Endothelial cell of umbilical vein (primary cell): ENCODE results near the gene TERT. TPM values are rescaled to one million over a fixed set of nuclear protein-coding genes. Genes with fewer than 3 reads are reported as not detected.
"Not testable (repeated sequence)": the region's sequence is repeated elsewhere in the genome, so short reads cannot be mapped to it uniquely, and the experiment has no call there.

ENCODE experiments used
- BruUV-seq: library from RNA; stranded (reverse); fragments of 400-500 nt; replicated peaks from 2 replicates; lab custom pipeline; 2021; lab: Mats Ljungman, UMichigan
- CTCF ChIA-PET: fragments of 300-600, 350-600 bp; sonication (Branson Sonifier 250); formaldehyde crosslinking; loops from one replicate; lab custom pipeline; 2021; ENCODE audit warnings: antibody characterized with exemption, inconsistent platforms; lab: Charles Lee
- POLR2A ChIA-PET: fragments of 300-600, 350-600 bp; sonication (Branson Sonifier 250); formaldehyde crosslinking; loops from one replicate; lab custom pipeline; 2021; ENCODE audit warnings: antibody characterized with exemption, inconsistent platforms; lab: Charles Lee
- DNase-seq: peaks from one replicate; pipeline ENCODE4 v3.0.0-alpha.2; 2011; ENCODE audit warnings: low read depth, low spot score
- FAIRE-seq: peaks from 2 replicates; lab custom pipeline; 2011; peaks lifted over from hg19 to GRCh38; lab: Jason Lieb, UNC
- H2AFZ ChIP-seq: 2 replicates; pipeline ENCODE4 v1.6.0; 2012; ENCODE audit warnings: low read depth, low read length, control low read depth, inconsistent platforms
- H3K27ac ChIP-seq: 2 replicates; pipeline ENCODE4 v1.5.1; 2011; ENCODE audit warnings: low read depth, mild to moderate bottlenecking, control low read depth, low read length, moderate library complexity; ENCODE audit not compliant: insufficient read depth
- H3K27me3 ChIP-seq, 2 experiments: 2 replicates each; pipeline versions ENCODE4 v1.6.0 to v1.6.1; 2011; ENCODE audit warnings: low read length in 2 of 2, mixed read lengths in 1 of 2; ENCODE audit not compliant: control insufficient read depth in 2 of 2, insufficient read depth in 2 of 2
- H3K36me3 ChIP-seq, 2 experiments: 2 replicates in 1 of 2; 3 replicates in 1 of 2; pipeline ENCODE4 v1.5.1; 2011; ENCODE audit warnings: low read length in 2 of 2, mild to moderate bottlenecking in 1 of 2, moderate library complexity in 1 of 2; ENCODE audit not compliant: control insufficient read depth in 2 of 2, insufficient read depth in 2 of 2; ENCODE audit errors: extremely low read depth in 1 of 2
- H3K4me1 ChIP-seq: 3 replicates; pipeline ENCODE4 v1.5.1; 2011; ENCODE audit warnings: mild to moderate bottlenecking, low read length; ENCODE audit not compliant: control insufficient read depth, insufficient read depth; ENCODE audit errors: extremely low read depth
- H3K4me2 ChIP-seq: 2 replicates; pipeline ENCODE4 v1.6.1; 2011; ENCODE audit warnings: low read length, control low read depth, mixed read lengths; ENCODE audit not compliant: insufficient read depth
- H3K4me3 ChIP-seq, 3 experiments: fragments of 200-600 bp in 1 of 3; sonication (generic), shearing (Covaris generic) in 1 of 3; replicated peaks in 1 of 3; 2 replicates each; pipeline ENCODE4 v1.5.1; 2011 to 2016; ENCODE audit warnings: control low read depth in 3 of 3, low read length in 3 of 3, mild to moderate bottlenecking in 2 of 3, inconsistent platforms in 1 of 3, low read depth in 1 of 3, moderate library complexity in 1 of 3; ENCODE audit not compliant: insufficient read depth in 1 of 3
- H3K79me2 ChIP-seq: 2 replicates; pipeline ENCODE4 v1.6.0; 2012; ENCODE audit warnings: low read length, inconsistent platforms; ENCODE audit not compliant: control insufficient read depth, insufficient read depth
- H3K9ac ChIP-seq: replicated peaks from 2 replicates; pipeline ENCODE3; 2011; ENCODE audit warnings: low read length, control low read depth; ENCODE audit not compliant: insufficient read depth; ENCODE audit errors: extremely low read depth
- H3K9me1 ChIP-seq: replicated peaks from 3 replicates; pipeline ENCODE4 v1.6.0; 2011; ENCODE audit warnings: mild to moderate bottlenecking, low read length; ENCODE audit not compliant: control insufficient read depth, insufficient read depth; ENCODE audit errors: extremely low read depth
- H3K9me3 ChIP-seq: replicated peaks from 2 replicates; pipeline ENCODE4 v1.5.1; 2012; ENCODE audit warnings: low read length, inconsistent platforms; ENCODE audit not compliant: control insufficient read depth, insufficient read depth
- H4K20me1 ChIP-seq: replicated peaks from 2 replicates; pipeline ENCODE3; 2011; ENCODE audit warnings: mild to moderate bottlenecking, low read length; ENCODE audit not compliant: control insufficient read depth, insufficient read depth; ENCODE audit errors: extremely low read depth
- FOS ChIP-seq: IDR thresholded peaks from 2 replicates; pipeline ENCODE4 v1.6.1; 2011; ENCODE audit warnings: mild to moderate bottlenecking, low read length, moderate library complexity, borderline replicate concordance; ENCODE audit not compliant: insufficient read depth
- GATA2 ChIP-seq: IDR thresholded peaks from 2 replicates; pipeline ENCODE4 v1.7.0; 2011; ENCODE audit warnings: low read depth, mild to moderate bottlenecking, moderate library complexity, mixed read lengths, low read length; ENCODE audit not compliant: insufficient read length, insufficient read depth
- dilution Hi-C: fragments of 300-500 bp; cut with MboI; formaldehyde crosslinking; loops from one replicate; pipeline ENCODE4 v1.15.0; 2019; ENCODE audit warnings: low sequenced_read_pairs; ENCODE audit not compliant: extremely low pct_ligation_motif_present
- intact Hi-C: fragments of 100-400 bp; cut with micrococcal nuclease; formaldehyde crosslinking; loops from one replicate; pipeline ENCODE4 v1.10.0; 2022
- polyA plus RNA-seq, 4 experiments: library from polyadenylated mRNA; depleted of rRNA in 3 of 4; stranded (reverse) in 3 of 4; unstranded in 1 of 4; fragments of >200 nt; gene quantifications; 2 replicates each; pipeline versions ENCODE4 v1.2.1 to v1.2.3, GENCODE V29; 2011 to 2012; ENCODE audit warnings: missing spikeins in 1 of 4
- total RNA-seq: library from RNA; stranded (reverse); gene quantifications from 2 replicates; pipeline ENCODE4 v1.2.3, GENCODE V29; 2021

TERT gene
- total and polyA plus RNA-seq, 2 donors (not counting 3 experiments of a cell fraction or from before 2014, with no cell fraction given): 0.04 TPM; not detected in 1

DNA sequence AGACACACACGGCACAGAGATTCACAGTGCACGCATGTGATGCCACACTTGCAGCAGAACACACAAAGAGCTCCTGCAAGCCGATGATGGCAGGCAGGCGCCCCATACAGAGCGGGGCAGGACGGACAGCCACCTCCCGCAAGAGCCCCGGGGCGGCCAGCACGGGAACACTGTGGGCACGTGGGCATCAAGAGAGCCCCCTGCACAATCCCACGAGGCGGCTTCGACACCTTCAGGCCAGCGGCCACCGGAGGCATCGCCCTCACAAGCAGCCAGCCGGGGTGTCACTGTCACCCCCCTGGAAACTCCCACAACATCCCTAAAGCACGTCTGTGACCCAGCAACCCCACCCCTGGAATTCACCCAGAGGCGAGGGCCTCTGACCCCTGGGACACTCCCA is 17.9 kb downstream of the TERT start:
- POLR2A ChIA-PET: no interaction called here
- dilution Hi-C loops: no loop called here
- no peaks in the 10 kb centered on the region for H3K27me3 ChIP-seq
- H3K27ac ChIP-seq: no peak overlapping the region
- no peak overlapping the region for H2AFZ ChIP-seq
- CTCF ChIA-PET: no interaction called here
- H3K4me1 ChIP-seq: no peaks in the 10 kb centered on the region
- BruUV-seq: no TSS peak
- FAIRE-seq: no peak
- no peak for DNase-seq
- H3K9ac ChIP-seq: no peak overlapping the region
- no peaks in the 10 kb centered on the region for H4K20me1 ChIP-seq
- H3K36me3 ChIP-seq: no peaks in the 10 kb centered on the region
- intact Hi-C loops: no loop called here
- H3K9me3 ChIP-seq: no peaks in the 10 kb centered on the region
- TF ChIP-seq GATA2 (no peak), FOS (no peak)
- H3K4me2 ChIP-seq: no peak overlapping the region
- no peaks in the 10 kb centered on the region for H3K9me1 ChIP-seq
- no peak overlapping the region for H3K4me3 ChIP-seq
- H3K79me2 ChIP-seq: no peaks in the 10 kb centered on the region

GRCh38 chr5:1275397-1276391 is 19.2 kb downstream of the TERT start:
- intact Hi-C loops, H3K9me3 ChIP-seq, H3K4me3 ChIP-seq, DNase-seq, H3K36me3 ChIP-seq, H3K79me2 ChIP-seq, POLR2A ChIA-PET, H3K4me1 ChIP-seq, H2AFZ ChIP-seq, dilution Hi-C loops, BruUV-seq, H3K9me1 ChIP-seq, H3K27ac ChIP-seq, H3K9ac ChIP-seq, H4K20me1 ChIP-seq, FAIRE-seq, H3K4me2 ChIP-seq, H3K27me3 ChIP-seq, CTCF ChIA-PET: not testable (repeated sequence)
